GM23338 (cell line): Measurements from ENCODE around the gene KCNK15.
"Not testable (repeated sequence)": the region's sequence is repeated elsewhere in the genome, so short reads cannot be mapped to it uniquely, and the experiment has no call there.

ENCODE experiments used
- CREB1 ChIP-seq: fragments of 250-450 bp; sonication (Bioruptor Pico); IDR thresholded peaks from 2 replicates; pipeline ENCODE4 v1.5.0; 2020; ENCODE audit warnings: low read depth, mild to moderate bottlenecking, moderate library complexity
- CTCF ChIP-seq, 2 experiments: fragments of 200-600 bp in 1 of 2; sonication (generic) in 1 of 2; conservative IDR thresholded peaks; 2 replicates each; pipeline versions ENCODE4 v1.5.1 to v1.6.1; 2016 to 2017; ENCODE audit warnings: antibody characterized with exemption in 2 of 2, low read depth in 2 of 2, mild to moderate bottlenecking in 2 of 2, moderate library complexity in 1 of 2
- JUNB ChIP-seq: IDR thresholded peaks from one replicate; pipeline ENCODE4 v1.6.1; 2016; ENCODE audit warnings: antibody characterized with exemption; ENCODE audit not compliant: unreplicated experiment

GRCh38 chr20:44697041-44697440 is 48.6 kb upstream of the KCNK15 start:
- not testable (repeated sequence) for TF ChIP-seq JUNB; CREB1 (CRISPR knock-in tag); CTCF (conservative IDR thresholded peaks at IDR 0.05; ENCODE audit: low read depth in 2 of 2)
